ENCODE measurements around the gene F5. TPM values are rescaled to one million over a fixed set of nuclear protein-coding genes. Genes with fewer than 3 reads are reported as not detected.

F5 gene
- polyA plus RNA-seq, 3 donors: 6.5 to 14.5 (median 7.1) TPM

DNA sequence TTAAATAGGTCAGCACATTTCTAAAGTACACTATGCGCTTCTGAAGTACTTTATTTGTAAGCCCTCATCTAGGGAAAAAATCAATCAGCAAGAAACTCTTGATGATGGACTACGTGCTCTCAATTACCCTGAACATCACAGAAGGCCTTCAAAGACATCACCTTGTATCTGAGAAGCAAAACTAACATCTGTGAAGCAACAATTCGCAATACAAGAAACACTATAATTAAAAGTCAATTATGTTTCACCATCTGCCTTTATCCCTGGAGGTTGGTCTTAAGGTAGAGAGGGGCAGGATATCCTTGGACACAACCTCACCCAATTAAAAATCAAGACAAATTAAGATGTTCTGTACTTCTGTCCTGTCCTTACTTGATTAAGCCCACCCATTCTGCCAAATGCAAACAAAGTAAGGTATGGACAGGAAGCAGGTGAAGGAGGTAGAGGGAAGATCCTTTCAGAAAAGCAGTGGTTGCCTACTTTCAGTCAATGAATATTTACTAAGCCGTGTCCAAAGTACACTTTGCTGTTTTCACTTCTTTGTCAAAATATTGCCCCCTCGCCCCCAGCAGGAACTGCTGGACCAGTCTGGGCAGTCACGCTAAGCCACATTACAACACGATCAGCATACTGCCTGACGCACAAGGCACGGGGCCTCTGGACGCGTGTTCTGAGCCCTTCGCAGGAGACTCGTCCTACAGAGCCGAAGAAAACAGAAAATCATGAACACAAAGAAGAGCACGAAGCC, 101.4 kb downstream of the F5 start:
- H3K9ac ChIP-seq (ENCODE audit: insufficient read depth, low read length, poor library complexity, severe bottlenecking): peak overlapping the region; percentile 90
- H3K9me3 Mint-ChIP-seq: peaks cover 0 to 2% (median 0%) of the 10 kb centered on the region in 7 donors
- 8% methylated on average over 13 of the region's 15 CpGs for WGBS (ENCODE audit: insufficient coverage)
- H3K36me3 ChIP-seq (replicated peaks in 1 of 2; ENCODE audit: control insufficient read depth in 1 of 2, insufficient read depth in 2 of 2, low read length in 2 of 2): no peaks in the 10 kb centered on the region
- intact Hi-C loops (cut with micrococcal nuclease): loop anchor here in 1 of 2 donors (5.0 kb wide), 1 partner anchor 118 kb away; the partner anchor contains the start of genes BLZF1 and NME7
- peaks cover 2 to 5% of the 10 kb centered on the region in 2 donors for H3K36me3 Mint-ChIP-seq
- H3K27me3 ChIP-seq (ENCODE audit: control insufficient read depth in 2 of 2, insufficient read depth in 2 of 2, low read length in 2 of 2): no peaks in the 10 kb centered on the region
- peak overlapping the region; percentile 77 for H2AFZ ChIP-seq (ENCODE audit: insufficient read depth, low read depth, low read length, poor library complexity, severe bottlenecking)
- H3K4me1 Mint-ChIP-seq: peaks cover 37% of the 10 kb centered on the region
- peak overlapping the region; percentile 83 to 87 for H3K27ac ChIP-seq (ENCODE audit: low read depth in 1 of 2, low read length in 2 of 2)
- DNase-seq: peak; percentile 78 to 86 (median 79)
- peaks cover 31 to 36% of the 10 kb centered on the region in 2 donors for H3K4me1 ChIP-seq (ENCODE audit: control insufficient read depth in 1 of 2, insufficient read depth in 2 of 2, low read length in 2 of 2)
- peaks cover 0 to 3% (median 3%) of the 10 kb centered on the region in 3 donors for H3K27me3 Mint-ChIP-seq (ENCODE audit: low read depth in 3 of 3)
- peaks cover 33% of the 10 kb centered on the region for H3K79me2 ChIP-seq (ENCODE audit: insufficient read depth, low read length)
- no peaks in the 10 kb centered on the region for H4K20me1 ChIP-seq (ENCODE audit: insufficient read depth, low read length)
- peak overlapping the region; percentile 56 to 79 (median 70) for H3K4me3 ChIP-seq (replicated peaks in 1 of 3; ENCODE audit: low read depth in 2 of 3, low read length in 3 of 3)
- H3K4me2 ChIP-seq (replicated peaks; ENCODE audit: extremely low read depth, low read length, poor library complexity, severe bottlenecking): peak overlapping the region; percentile 82
- H3K4me3 Mint-ChIP-seq: peak overlapping the region; percentile 95 to 98
- no peaks in the 10 kb centered on the region for H3K9me3 ChIP-seq (replicated peaks in 1 of 2; ENCODE audit: control insufficient read depth in 1 of 2, insufficient read depth in 1 of 2, low read length in 2 of 2)
- H3K27ac Mint-ChIP-seq: peak overlapping the region; percentile 89 to 97 (median 93)
- TF ChIP-seq, protein P1, sequence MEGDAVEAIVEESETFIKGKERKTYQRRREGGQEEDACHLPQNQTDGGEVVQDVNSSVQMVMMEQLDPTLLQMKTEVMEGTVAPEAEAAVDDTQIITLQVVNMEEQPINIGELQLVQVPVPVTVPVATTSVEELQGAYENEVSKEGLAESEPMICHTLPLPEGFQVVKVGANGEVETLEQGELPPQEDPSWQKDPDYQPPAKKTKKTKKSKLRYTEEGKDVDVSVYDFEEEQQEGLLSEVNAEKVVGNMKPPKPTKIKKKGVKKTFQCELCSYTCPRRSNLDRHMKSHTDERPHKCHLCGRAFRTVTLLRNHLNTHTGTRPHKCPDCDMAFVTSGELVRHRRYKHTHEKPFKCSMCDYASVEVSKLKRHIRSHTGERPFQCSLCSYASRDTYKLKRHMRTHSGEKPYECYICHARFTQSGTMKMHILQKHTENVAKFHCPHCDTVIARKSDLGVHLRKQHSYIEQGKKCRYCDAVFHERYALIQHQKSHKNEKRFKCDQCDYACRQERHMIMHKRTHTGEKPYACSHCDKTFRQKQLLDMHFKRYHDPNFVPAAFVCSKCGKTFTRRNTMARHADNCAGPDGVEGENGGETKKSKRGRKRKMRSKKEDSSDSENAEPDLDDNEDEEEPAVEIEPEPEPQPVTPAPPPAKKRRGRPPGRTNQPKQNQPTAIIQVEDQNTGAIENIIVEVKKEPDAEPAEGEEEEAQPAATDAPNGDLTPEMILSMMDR (IDR thresholded peaks at IDR 0.05): no peak

DNA sequence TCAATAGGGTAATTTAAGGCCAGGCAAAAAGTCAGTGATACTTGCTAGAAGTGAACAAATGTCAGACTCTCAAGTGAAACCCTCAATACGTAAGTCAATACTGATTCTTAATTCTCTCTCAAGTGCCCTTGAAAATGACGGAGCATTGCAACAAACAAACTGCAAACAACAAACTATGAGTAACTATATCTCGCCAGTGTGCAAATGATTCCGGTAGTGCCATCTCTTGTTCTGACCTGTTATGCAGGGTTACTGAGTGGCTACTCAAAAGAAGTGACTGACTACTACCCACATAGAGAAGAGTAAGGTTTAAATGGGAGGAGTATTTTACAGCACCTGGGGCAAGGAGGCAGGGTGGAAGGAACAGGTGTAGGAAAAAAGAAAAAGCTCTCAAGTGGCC, 102.2 kb downstream of the F5 start:
- H3K36me3 ChIP-seq (replicated peaks in 1 of 2; ENCODE audit: control insufficient read depth in 1 of 2, insufficient read depth in 2 of 2, low read length in 2 of 2): no peaks in the 10 kb centered on the region
- Mint-ChIP-seq H3K27me3 (ENCODE audit: low read depth in 3 of 3) (peaks cover 0 to 3% (median 3%) of the 10 kb centered on the region in 3 donors), H3K4me1 (peaks cover 37% of the 10 kb centered on the region), H3K27ac (peak overlapping the region in 4 of 7 donors; percentile 26 to 77 (median 41)), H3K9me3 (peaks cover 0 to 2% (median 0%) of the 10 kb centered on the region in 7 donors), H3K4me3 (peak overlapping the region; percentile 55 to 98), H3K36me3 (peaks cover 2 to 5% of the 10 kb centered on the region in 2 donors)
- no peak overlapping the region for H3K9ac ChIP-seq (ENCODE audit: insufficient read depth, low read length, poor library complexity, severe bottlenecking)
- no peak for DNase-seq
- peak overlapping the region; percentile 82 for H3K4me2 ChIP-seq (replicated peaks; ENCODE audit: extremely low read depth, low read length, poor library complexity, severe bottlenecking)
- peaks cover 31 to 36% of the 10 kb centered on the region in 2 donors for H3K4me1 ChIP-seq (ENCODE audit: control insufficient read depth in 1 of 2, insufficient read depth in 2 of 2, low read length in 2 of 2)
- H3K79me2 ChIP-seq (ENCODE audit: insufficient read depth, low read length): peaks cover 33% of the 10 kb centered on the region
- WGBS (ENCODE audit: insufficient coverage): 100% methylated on average over 1 of the region's 4 CpGs
- no peak overlapping the region for H3K27ac ChIP-seq (ENCODE audit: low read depth in 1 of 2, low read length in 2 of 2)
- TF ChIP-seq, protein P1 (IDR thresholded peaks at IDR 0.05): no peak
- no peak overlapping the region for H2AFZ ChIP-seq (ENCODE audit: insufficient read depth, low read depth, low read length, poor library complexity, severe bottlenecking)
- no peaks in the 10 kb centered on the region for H3K27me3 ChIP-seq (ENCODE audit: control insufficient read depth in 2 of 2, insufficient read depth in 2 of 2, low read length in 2 of 2)
- no peaks in the 10 kb centered on the region for H3K9me3 ChIP-seq (replicated peaks in 1 of 2; ENCODE audit: control insufficient read depth in 1 of 2, insufficient read depth in 1 of 2, low read length in 2 of 2)
- no peaks in the 10 kb centered on the region for H4K20me1 ChIP-seq (ENCODE audit: insufficient read depth, low read length)
- intact Hi-C loops (cut with micrococcal nuclease): no loop called here
- peak overlapping the region in 1 of 3 experiments; percentile 79 for H3K4me3 ChIP-seq (replicated peaks in 1 of 3; ENCODE audit: low read depth in 2 of 3, low read length in 3 of 3)

All from CD14-positive monocyte (primary cell).